ENCODE data around the gene TTLL9. TPM values are rescaled to one million over a fixed set of nuclear protein-coding genes. Genes with fewer than 3 reads are reported as not detected.
"Not testable (repeated sequence)": the region's sequence is repeated elsewhere in the genome, so short reads cannot be mapped to it uniquely, and the experiment has no call there.

The TTLL9 gene
- total RNA-seq, 1 donor from 2014 or later = not detected

- H3K36me3 ChIP-seq (ENCODE audit: control insufficient read depth, insufficient read depth, low read length) = no peaks in the 10 kb centered on the region
- H3K27me3 ChIP-seq (ENCODE audit: control insufficient read depth, insufficient read depth, low read length) = peaks cover 10% of the 10 kb centered on the region
- no peak for DNase-seq (ENCODE audit: low read depth)
- no peak overlapping the region for H3K4me3 ChIP-seq (ENCODE audit: low read depth, low read length)
- TF ChIP-seq CTCF (IDR thresholded peaks at IDR 0.05; ENCODE audit: insufficient read depth, low read length, poor library complexity, severe bottlenecking) = no peak
Measured at GRCh38 chr20:31918466-31919105, 48.2 kb downstream of the TTLL9 start.

- Histone ChIP-seq H3K27me3 (ENCODE audit: control insufficient read depth, insufficient read depth, low read length) (peaks cover 9% of the 10 kb centered on the region), H3K36me3 (ENCODE audit: control insufficient read depth, insufficient read depth, low read length) (no peaks in the 10 kb centered on the region), H3K4me3 (ENCODE audit: low read depth, low read length) (no peak overlapping the region)
- no peak for TF ChIP-seq CTCF (IDR thresholded peaks at IDR 0.05; ENCODE audit: insufficient read depth, low read length, poor library complexity, severe bottlenecking)
- no peak for DNase-seq (ENCODE audit: low read depth)
Measured at GRCh38 chr20:31919410-31920155, 49.1 kb downstream of the TTLL9 start.

GRCh38 chr20:31920275-31920855, 49.9 kb downstream of the TTLL9 start:
- DNase-seq (ENCODE audit: low read depth) = no peak
- TF ChIP-seq CTCF (IDR thresholded peaks at IDR 0.05; ENCODE audit: insufficient read depth, low read length, poor library complexity, severe bottlenecking) = no peak
- H3K4me3 ChIP-seq (ENCODE audit: low read depth, low read length) = no peak overlapping the region
- peaks cover 9% of the 10 kb centered on the region for H3K27me3 ChIP-seq (ENCODE audit: control insufficient read depth, insufficient read depth, low read length)
- H3K36me3 ChIP-seq (ENCODE audit: control insufficient read depth, insufficient read depth, low read length) = no peaks in the 10 kb centered on the region

GRCh38 chr20:31921480-31921879, 51.0 kb downstream of the TTLL9 start:
- H3K4me3 ChIP-seq (ENCODE audit: low read depth, low read length); DNase-seq (ENCODE audit: low read depth); H3K36me3 ChIP-seq (ENCODE audit: control insufficient read depth, insufficient read depth, low read length); H3K27me3 ChIP-seq (ENCODE audit: control insufficient read depth, insufficient read depth, low read length): not testable (repeated sequence)

- DNase-seq (ENCODE audit: low read depth) = no peak
Measured at GRCh38 chr20:31922181-31922580, 51.7 kb downstream of the TTLL9 start.

More at GRCh38 chr20:31922181-31922580, 51.7 kb downstream of the TTLL9 start:
- Histone ChIP-seq H3K36me3 (ENCODE audit: control insufficient read depth, insufficient read depth, low read length) (no peaks in the 10 kb centered on the region), H3K27me3 (ENCODE audit: control insufficient read depth, insufficient read depth, low read length) (peaks cover 10% of the 10 kb centered on the region), H3K4me3 (ENCODE audit: low read depth, low read length) (no peak overlapping the region)
- no peak for TF ChIP-seq CTCF (IDR thresholded peaks at IDR 0.05; ENCODE audit: insufficient read depth, low read length, poor library complexity, severe bottlenecking)
